Heart left ventricle (tissue), 16 donors: ENCODE data around the gene KLHL6. TPM values are rescaled to one million over a fixed set of nuclear protein-coding genes. Genes with fewer than 3 reads are reported as not detected.

ENCODE experiments used
- ATAC-seq, 4 donors: fragments of 200-7000 bp; cut with Tn5 transposase; one replicate each; pipeline ENCODE4 v1.9.1; 2020 to 2022; ENCODE audit warnings: moderate library complexity in 4 of 4, mild to moderate bottlenecking in 3 of 4, moderate number of reproducible peaks in 1 of 4
- DNase-seq, 5 donors: peaks; one replicate each; pipeline ENCODE4 v3.0.0-alpha.2; 2020
- H3K27ac ChIP-seq, 12 donors: fragments of 200-600 bp; sonication (generic) in 4 of 12; one replicate each; pipeline versions ENCODE4 v1.5.0 to v1.8.0; 2016 to 2022; ENCODE audit warnings: mild to moderate bottlenecking in 2 of 12
- H3K27me3 ChIP-seq, 9 donors: fragments of 200-600 bp; sonication (generic) in 2 of 9; one replicate each; pipeline versions ENCODE4 v1.5.1 to v1.8.0; 2016 to 2022; ENCODE audit warnings: mild to moderate bottlenecking in 3 of 9
- H3K36me3 ChIP-seq, 9 donors: fragments of 200-600 bp; sonication (generic) in 2 of 9; one replicate each; pipeline versions ENCODE4 v1.5.0 to v1.8.0; 2018 to 2022; ENCODE audit warnings: mild to moderate bottlenecking in 2 of 9
- H3K4me1 ChIP-seq, 12 donors: fragments of 200-600 bp; sonication (generic) in 4 of 12; one replicate each; pipeline versions ENCODE4 v1.5.0 to v1.8.0; 2016 to 2022; ENCODE audit warnings: mild to moderate bottlenecking in 3 of 12
- H3K4me3 ChIP-seq, 12 donors: fragments of 200-600 bp; sonication (generic) in 4 of 12; one replicate each; pipeline versions ENCODE4 v1.5.0 to v1.8.0; 2017 to 2022; ENCODE audit warnings: mild to moderate bottlenecking in 9 of 12, moderate library complexity in 4 of 12
- H3K9me3 ChIP-seq, 12 donors: fragments of 200-600 bp; sonication (generic) in 4 of 12; one replicate each; pipeline versions ENCODE4 v1.5.0 to v1.8.0; 2016 to 2022; ENCODE audit warnings: mild to moderate bottlenecking in 1 of 12
- POLR2A ChIP-seq, 2 donors: fragments of 450-650 bp; IDR thresholded peaks; one replicate each; pipeline ENCODE4 v1.6.1; 2017; ENCODE audit warnings: antibody characterized with exemption in 2 of 2, mild to moderate bottlenecking in 2 of 2, moderate library complexity in 2 of 2
- WGBS, 4 donors: extraction: QIAGEN DNeasy Blood & Tissue Kit in 2 of 4; methylation state at CpG; one replicate each; pipeline versions ENCODE4 v1.1.5 to v1.1.7; 2013 to 2018; 5-methylcytosine and 5-hydroxymethylcytosine counted together
- intact Hi-C, 10 donors: fragments of 100-400 bp; cut with DNase I; formaldehyde crosslinking; loops; one replicate each; pipeline versions ENCODE4 v1.11.1 to v1.14.2; 2022
- polyA plus RNA-seq, 2 donors: library from polyadenylated mRNA; stranded (reverse); fragments of 200-250 nt; gene quantifications; one replicate each; pipeline ENCODE4 v1.2.3, GENCODE V29; 2013
- total RNA-seq, 9 donors: library from RNA; depleted of rRNA in 2 of 9; stranded (reverse); fragments of >200 nt in 2 of 9; fragmentation: NEBNext Ultra II Directional in 3 of 9; extraction: Animal tissue kit (Norgen Biotek cat#: 25700) in 3 of 9; gene quantifications; one replicate each; pipeline versions ENCODE4 v1.1.0 to v1.2.4, GENCODE V29; 2016 to 2023
- TF ChIP-seq, protein P1 (sequence below), 12 donors: fragments of 200-600 bp; sonication (generic) in 4 of 12; IDR thresholded peaks; one replicate each; pipeline versions ENCODE4 v1.5.0 to v1.8.0; 2018 to 2022; ENCODE audit warnings: antibody characterized with exemption in 12 of 12, mild to moderate bottlenecking in 5 of 12
- donor health status: ischemic (EF 13 %, LVEDD 7.1; RV severe dilation, severe dysfunction).
- donor health status: healthy with polysubstance abuse.
- donor health status: DM: no; HTN: yes; CAD: no.
- donor health status: DM: no; HTN: no; CAD: no.
- donor health status: ischemic (EF 25% LVEDD 6.9; RV normal size, moderate dysfunction).
- donor health status: ischemic (EF 25% LVEDD 5.7; RV mildly dilated, moderate dysfunction).
- donor health status: healthy.
- donor health status: DM: yes; HTN: yes; CAD: no.
- donor health status: ischemic (EF 35%, LVEDD 5.7; RV mildly dilated, moderate dysfunction).
- donor health status: nonischemic (EF 11% LVEDD 7.7; RV severe dilation, severe dysfunction).
- donor health status: DM: yes; HTN: yes; CAD: no.
- donor health status: PGD.
- donor health status: ischemic (EF 29% LVEDD 5.4; RV normal size, mild dysfunction).
- donor health status: nonischemic (EF 23%, LVEDD 6.1; RV moderate dilation, normal function).

The KLHL6 gene
- total and polyA plus RNA-seq, 11 donors: 0.46 to 8.1 (median 0.83) TPM

DNA sequence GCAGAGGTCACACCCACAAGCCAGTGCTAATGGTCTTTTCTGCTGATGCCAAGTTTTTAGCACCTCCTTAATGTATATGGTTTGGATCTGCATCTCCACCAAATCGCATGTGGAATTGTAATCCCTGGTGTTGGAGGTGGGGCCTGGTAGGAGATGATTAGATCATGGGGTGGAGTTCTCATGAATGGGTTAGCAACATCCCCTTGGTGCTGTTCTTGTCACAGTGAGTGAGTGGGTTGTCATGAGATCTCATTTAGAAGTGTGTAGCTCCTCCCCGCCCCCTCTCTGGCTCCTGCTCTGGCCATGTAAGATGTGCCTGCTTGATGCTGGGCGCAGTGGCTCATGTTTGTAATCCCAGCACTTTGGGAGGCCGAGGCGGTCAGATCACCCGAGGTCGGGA, 37.3 kb upstream of the KLHL6 start:
- no peak for TF ChIP-seq POLR2A (IDR thresholded peaks at IDR 0.05)
- TF ChIP-seq, protein P1, sequence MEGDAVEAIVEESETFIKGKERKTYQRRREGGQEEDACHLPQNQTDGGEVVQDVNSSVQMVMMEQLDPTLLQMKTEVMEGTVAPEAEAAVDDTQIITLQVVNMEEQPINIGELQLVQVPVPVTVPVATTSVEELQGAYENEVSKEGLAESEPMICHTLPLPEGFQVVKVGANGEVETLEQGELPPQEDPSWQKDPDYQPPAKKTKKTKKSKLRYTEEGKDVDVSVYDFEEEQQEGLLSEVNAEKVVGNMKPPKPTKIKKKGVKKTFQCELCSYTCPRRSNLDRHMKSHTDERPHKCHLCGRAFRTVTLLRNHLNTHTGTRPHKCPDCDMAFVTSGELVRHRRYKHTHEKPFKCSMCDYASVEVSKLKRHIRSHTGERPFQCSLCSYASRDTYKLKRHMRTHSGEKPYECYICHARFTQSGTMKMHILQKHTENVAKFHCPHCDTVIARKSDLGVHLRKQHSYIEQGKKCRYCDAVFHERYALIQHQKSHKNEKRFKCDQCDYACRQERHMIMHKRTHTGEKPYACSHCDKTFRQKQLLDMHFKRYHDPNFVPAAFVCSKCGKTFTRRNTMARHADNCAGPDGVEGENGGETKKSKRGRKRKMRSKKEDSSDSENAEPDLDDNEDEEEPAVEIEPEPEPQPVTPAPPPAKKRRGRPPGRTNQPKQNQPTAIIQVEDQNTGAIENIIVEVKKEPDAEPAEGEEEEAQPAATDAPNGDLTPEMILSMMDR (IDR thresholded peaks at IDR 0.05): no peak
- H3K4me3 ChIP-seq: no peak overlapping the region
- intact Hi-C loops: no loop called here

DNA sequence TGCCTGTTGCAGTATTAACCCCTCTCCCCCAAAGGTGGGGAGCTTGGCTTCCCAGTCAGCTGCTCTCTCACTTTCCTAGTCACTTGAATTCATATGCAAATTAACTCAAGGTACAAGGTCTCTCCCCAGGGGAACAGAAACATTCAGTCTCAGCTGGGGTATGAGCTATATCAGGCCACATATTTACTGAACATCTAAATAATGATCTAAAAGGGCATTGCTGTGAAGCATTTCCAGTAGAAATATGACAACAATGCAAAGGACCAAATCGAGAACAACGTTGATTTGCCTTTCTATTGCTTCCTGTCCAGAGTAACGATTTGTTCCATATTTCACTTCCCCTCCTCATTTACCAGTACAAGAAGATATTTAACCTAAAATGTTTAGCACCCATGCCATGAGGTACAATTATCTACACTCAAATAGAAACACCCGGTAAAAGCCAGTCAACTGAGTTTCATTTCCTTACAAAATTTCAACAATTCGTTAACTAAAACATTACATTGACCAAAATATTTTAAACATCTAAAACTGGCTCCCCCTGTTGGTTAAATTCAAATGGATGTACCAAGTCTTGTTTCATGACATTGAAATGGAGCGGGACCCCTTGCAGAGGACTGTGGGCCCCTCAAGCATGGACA, 36.5 kb upstream of the KLHL6 start:
- Histone ChIP-seq H3K4me3 (peak overlapping the region in 1 of 12 donors; percentile 19), H3K36me3 (no peaks in the 10 kb centered on the region), H3K4me1 (peaks cover 0 to 24% (median 5%) of the 10 kb centered on the region in 12 donors), H3K9me3 (peaks cover 0 to 10% (median 0%) of the 10 kb centered on the region in 12 donors), H3K27me3 (no peaks in the 10 kb centered on the region), H3K27ac (no peak overlapping the region)
- peak in 1 of 4 donors; percentile 20 for ATAC-seq
- no peak for DNase-seq
- TF ChIP-seq, protein P1 (IDR thresholded peaks at IDR 0.05): peak in 10 of 12 donors; percentile 10 to 50 (median 20)
- TF ChIP-seq POLR2A (IDR thresholded peaks at IDR 0.05): no peak
- intact Hi-C loops: no loop called here
- WGBS, 4 donors: 60 to 66% (median 63%) methylated on average over 6 of the region's 6 CpGs

More for the DNA sequence above, 37.3 kb upstream of the KLHL6 start:
- Histone ChIP-seq H3K27ac (no peak overlapping the region), H3K4me1 (peaks cover 0 to 18% (median 0%) of the 10 kb centered on the region in 12 donors), H3K9me3 (peaks cover 0 to 18% (median 6%) of the 10 kb centered on the region in 12 donors), H3K27me3 (no peaks in the 10 kb centered on the region), H3K36me3 (no peaks in the 10 kb centered on the region)
- no peak for DNase-seq
- no peak for ATAC-seq
- WGBS, 4 donors: 94 to 96% (median 95%) methylated on average over 7 of the region's 7 CpGs

DNA sequence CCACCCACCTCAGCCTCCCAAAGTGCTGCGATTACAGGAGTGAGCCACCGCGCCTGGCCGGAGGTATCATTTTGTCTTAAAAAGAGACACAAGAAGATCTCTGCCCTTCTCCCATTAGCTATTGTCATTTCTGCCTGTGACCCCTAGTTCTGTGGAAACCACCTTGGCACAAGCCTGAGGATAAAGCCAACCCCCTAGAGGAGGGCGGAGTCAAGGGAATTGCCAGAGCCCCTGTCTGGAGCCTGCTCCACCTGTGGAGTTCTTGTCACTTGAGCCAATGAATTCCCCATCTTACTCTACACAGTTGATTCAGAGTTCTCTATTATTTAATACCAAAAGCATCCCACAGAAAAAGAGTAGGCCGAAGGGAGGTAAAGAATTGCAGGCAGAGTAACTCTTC, 34.9 kb upstream of the KLHL6 start:
- no peak for ATAC-seq
- WGBS, 4 donors: 92 to 98% (median 96%) methylated on average over 6 of the region's 6 CpGs
- intact Hi-C loops: no loop called here

DNA sequence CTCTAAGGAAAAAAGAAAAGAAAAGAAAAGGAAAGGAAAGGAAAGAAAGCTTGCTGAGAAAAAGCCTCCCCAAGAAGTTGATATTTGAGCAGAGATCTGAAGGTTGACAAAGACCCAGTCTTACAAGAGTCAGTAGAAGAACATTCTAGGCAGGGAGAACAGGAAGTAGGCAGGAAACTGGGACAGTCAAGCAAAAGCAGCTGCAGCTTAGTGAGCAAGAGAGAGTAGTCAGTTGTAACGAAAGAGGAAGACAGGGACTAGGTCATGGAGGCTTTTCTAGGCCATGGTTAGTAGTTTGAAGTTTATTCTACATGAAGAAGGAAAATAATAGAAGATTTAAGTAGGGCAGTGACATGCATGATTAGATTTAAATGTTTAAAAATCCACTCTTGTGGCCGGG, 31.8 kb upstream of the KLHL6 start:
- no peaks in the 10 kb centered on the region for H3K9me3 ChIP-seq
- no peak for TF ChIP-seq POLR2A (IDR thresholded peaks at IDR 0.05)
- TF ChIP-seq, protein P1 (IDR thresholded peaks at IDR 0.05): no peak
- H3K27me3 ChIP-seq: no peaks in the 10 kb centered on the region
- H3K4me3 ChIP-seq: no peak overlapping the region
- H3K36me3 ChIP-seq: no peaks in the 10 kb centered on the region
- intact Hi-C loops: loop anchor here in 2 of 10 donors (5.0 to 10.0 kb wide), 2 partner anchors 35 to 113 kb away; no protein-coding TSS in a partner anchor
- peak in 3 of 4 donors; percentile 36 to 50 (median 45) for ATAC-seq
- 71 to 78% (median 74%) methylated on average over 2 of the region's 2 CpGs for WGBS, 4 donors
- peaks cover 0 to 52% (median 34%) of the 10 kb centered on the region in 12 donors for H3K4me1 ChIP-seq
- no peak for DNase-seq
- H3K27ac ChIP-seq: peak overlapping the region in 7 of 12 donors; percentile 9 to 61 (median 30)

More for the DNA sequence above, 34.9 kb upstream of the KLHL6 start:
- TF ChIP-seq, protein P1 (IDR thresholded peaks at IDR 0.05): no peak
- TF ChIP-seq POLR2A (IDR thresholded peaks at IDR 0.05): no peak
- no peaks in the 10 kb centered on the region for H3K9me3 ChIP-seq
- H3K27me3 ChIP-seq: no peaks in the 10 kb centered on the region
- no peak for DNase-seq
- H3K4me3 ChIP-seq: no peak overlapping the region
- no peak overlapping the region for H3K27ac ChIP-seq
- H3K4me1 ChIP-seq: peaks cover 0 to 33% (median 7%) of the 10 kb centered on the region in 12 donors
- no peaks in the 10 kb centered on the region for H3K36me3 ChIP-seq
